ENCODE data around the gene RAMP1.

The RAMP1 gene

GRCh38 chr2:237877576-237878307, 18.3 kb downstream of the RAMP1 start:
- DNase-seq, result no peak

DNA sequence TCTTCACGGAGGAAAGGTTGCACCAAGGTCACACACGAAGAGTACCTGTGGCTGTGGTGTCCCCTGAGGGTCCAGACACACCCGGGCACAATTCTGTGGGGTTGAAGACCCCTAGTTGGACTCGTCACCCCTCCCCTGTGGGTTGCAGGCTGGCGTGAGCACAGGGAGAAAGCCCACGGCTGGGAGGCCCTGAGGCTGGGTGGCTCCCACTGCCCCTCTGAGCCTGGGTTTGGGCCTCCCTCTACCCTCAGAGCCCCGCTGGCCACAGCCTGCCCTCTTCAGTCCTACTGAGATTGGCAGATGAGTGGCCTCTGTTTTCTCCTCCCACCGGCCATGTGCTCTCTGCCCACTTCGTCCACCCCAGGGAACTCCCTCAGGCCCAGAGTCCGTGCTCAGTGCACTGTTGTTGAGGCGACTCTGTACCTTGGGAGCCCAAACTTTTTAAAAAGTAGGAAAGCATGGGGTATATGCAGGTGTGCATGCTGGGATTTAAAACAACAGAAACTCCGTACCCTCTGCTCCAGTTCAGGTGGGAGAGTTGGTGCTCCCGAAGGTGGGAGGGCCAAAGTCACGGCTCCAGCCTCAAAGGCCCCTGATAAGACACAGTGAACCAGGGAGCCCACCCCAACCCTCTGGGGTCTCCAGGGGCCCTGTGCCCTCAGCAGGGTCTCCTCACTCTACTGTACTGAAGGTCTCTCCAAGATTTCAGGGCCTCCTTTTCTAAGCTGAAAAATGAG, 19.1 kb downstream of the RAMP1 start:
- DNase-seq, result no peak

DNA sequence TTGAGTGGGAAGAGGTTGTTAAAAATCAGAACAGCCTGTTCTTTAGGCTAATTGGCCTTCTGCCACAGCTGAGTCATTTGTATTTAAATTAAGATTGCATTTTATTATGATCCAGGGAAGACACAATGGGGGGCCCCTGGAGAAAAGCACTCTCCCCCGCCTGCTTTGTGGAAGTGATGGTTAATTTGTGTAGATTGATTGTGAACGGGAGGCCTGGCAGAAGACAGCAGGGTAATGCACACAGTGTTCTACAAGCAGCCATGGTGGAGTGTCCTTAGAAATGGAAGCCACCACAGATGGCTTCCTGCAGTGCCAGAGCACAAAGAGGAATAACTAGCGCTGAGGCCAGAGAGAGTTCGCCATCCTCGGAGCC, 19.6 kb downstream of the RAMP1 start:
- DNase-seq, result no peak

- DNase-seq, result no peak
These were observed 20.7 kb downstream of the RAMP1 start for GRCh38 chr2:237879991-237880560.

GRCh38 chr2:237882510-237883481, 23.4 kb downstream of the RAMP1 start:
- no peak for DNase-seq

DNA sequence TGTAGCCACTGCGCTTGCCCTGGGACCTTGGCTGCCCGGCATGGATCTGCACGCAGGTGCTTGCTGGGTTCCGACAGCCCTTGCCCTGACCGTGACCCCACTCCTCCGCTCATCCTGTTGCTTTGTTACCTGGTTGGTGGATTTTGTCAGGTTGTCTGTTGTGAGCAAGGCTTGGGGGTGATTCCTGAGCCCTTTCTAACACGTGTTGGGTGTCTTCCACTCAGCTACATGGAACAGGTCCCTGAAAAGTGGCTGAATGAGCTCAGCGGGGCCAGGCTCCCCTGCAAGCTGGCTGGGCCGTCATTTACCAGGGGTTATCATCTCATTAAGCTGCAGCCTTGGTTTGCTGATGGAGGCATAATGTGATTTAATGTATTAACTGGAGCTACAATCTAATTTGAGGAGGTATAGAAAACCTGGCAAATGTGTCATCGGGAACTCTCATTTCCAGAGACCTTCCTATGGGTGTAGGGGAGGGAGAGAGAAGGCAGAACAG, 24.6 kb downstream of the RAMP1 start:
- no peak for DNase-seq

DNA sequence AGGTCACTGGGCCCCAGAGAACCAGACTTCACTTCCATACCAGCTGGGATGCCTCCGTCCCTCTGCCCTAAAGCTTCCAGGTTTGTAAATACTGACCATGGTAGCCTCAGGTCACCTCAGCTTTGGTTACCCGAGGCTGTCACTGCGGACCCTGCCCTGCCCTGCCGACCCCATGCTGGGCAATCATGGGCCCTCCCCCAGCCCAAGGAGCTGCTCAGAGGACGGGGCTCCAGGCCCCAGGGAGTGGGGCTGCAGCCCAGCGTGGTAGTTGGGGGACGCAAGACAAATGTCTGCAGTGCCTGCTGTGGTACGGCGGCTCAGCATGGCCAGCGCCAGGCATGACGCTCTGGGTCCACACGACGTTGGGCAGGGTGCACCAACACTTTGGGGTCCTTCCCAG, 25.3 kb downstream of the RAMP1 start:
- no peak for DNase-seq

GRCh38 chr2:237885111-237885930, 25.9 kb downstream of the RAMP1 start:
- DNase-seq, result no peak

DNA sequence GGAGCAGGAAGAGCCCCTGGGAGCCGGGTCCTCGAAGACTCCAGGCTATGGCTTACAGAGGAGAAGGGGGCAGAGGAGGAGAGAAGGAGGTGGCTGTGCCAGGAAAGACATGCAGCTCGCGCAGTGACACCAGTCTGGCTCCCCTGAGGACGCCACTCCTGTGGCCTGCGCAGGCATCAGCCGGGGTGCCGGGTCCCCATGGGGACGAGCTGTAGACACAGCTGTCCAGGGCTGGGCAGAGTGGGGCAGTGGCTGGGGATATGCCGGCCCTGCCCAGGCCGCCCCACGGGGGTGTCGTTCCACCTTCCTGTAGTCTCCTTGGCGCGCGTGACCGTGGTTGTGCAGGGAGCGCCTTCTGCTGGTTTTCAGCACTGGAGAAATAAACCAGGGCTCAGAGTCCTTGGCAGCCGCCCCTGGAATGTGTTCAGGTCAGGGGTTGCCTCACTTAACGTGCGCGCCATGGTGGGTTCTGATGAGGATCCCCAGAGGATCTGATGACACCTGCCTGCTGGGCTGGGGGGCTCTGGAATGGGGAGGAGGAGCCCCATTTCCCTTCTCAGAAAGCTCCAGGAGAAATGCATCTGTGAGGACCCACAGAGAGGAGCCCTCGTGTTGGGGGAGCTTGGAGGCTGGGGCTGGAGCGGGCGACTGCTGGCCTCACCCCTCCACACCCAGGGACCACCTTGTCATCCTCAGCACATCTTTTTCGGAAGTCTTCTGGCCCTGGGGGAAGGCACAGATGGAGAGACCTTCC, 26.7 kb downstream of the RAMP1 start:
- no peak for DNase-seq

- no peak for DNase-seq
These were observed 27.5 kb downstream of the RAMP1 start for GRCh38 chr2:237886685-237887481.

DNA sequence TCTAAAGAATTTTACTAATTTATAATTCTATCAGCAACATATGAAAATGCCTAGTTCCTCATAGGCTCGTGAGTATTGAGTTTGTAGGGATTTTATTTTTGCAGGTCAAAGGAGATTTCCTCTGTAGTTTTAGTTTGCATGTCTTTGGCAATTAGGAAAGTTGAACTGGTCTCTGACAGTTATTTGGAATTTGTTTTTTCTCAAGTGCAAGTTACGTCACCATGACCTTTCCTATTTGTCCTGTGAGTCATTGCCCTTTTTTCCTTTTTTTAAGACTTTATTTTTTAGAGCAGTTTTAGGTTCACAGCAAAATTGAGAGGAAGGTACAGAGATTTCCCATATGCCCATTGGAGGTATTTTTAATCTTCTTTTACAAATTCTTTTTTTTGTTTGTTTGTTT, 29.0 kb downstream of the RAMP1 start:
- DNase-seq, result no peak

DNA sequence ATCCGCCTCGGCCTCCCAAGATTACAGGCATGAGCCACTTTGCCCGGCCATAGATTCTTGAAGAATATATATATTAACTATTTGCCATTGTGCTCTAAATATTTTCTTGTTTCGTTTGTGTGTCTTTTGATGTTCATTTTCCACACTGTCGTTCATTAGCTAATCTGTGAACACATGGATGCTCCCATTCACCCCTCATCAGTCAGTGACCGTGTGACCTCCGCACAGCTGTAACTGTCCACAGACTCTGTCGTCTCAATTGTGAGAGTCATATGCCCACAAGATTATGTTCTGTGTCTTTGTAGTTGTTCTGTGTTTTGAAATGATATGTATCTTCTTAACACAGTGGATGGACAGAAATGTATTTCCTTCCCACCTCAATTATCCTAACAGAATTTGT, 29.6 kb downstream of the RAMP1 start:
- no peak for DNase-seq

GRCh38 chr2:237889811-237890210, 30.4 kb downstream of the RAMP1 start:
- DNase-seq, result no peak

DNA sequence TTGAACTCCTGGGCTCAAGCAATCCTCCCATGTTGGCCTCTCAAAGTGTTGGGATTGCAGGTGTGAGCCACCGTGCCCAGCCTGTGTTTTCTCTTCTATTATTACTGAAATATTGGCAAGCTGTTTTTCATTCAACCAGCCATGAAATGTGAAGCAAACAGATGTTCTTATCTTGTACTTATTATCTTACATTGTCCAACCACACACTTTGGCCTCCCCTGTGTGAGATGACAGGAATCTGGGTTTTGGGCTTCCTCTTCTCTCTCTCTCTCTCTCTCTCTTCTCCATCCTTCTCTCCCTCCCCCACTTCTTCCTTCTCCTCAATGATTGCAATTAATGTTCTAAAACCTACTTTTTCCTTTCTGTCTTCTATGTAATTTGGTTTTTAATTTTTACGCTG, 33.1 kb downstream of the RAMP1 start:
- DNase-seq, result no peak

GRCh38 chr2:237892984-237893595, 33.7 kb downstream of the RAMP1 start:
- no peak for DNase-seq

DNA sequence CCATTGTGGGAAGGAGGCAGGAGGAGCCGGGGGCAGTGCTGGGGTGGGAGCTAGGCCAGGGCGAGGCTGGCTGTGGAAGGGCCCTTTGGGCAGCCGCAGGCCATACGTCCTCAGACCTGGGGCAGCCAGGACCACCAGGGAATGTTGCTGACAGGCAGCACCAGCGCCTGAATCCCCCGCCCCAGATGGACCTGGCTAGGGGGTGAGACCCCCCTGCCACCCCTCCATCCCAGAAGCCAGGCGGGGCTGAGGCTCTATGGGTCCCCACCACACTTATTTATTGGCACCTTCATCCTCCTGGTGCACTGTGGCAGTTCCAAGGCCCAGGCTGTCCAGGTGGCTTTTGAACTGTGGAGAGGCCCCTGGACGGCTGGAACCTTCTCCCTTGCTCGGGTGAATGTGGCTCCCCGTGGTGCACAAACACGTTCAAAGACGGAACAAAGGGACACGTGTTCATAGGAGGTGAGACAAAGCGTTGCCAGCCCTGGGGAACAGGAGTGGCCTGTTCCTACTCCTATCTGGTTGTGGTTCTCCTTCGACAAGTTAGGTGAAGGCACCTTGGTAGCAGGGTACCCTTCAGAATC, 35.1 kb downstream of the RAMP1 start:
- DNase-seq, result no peak

DNA sequence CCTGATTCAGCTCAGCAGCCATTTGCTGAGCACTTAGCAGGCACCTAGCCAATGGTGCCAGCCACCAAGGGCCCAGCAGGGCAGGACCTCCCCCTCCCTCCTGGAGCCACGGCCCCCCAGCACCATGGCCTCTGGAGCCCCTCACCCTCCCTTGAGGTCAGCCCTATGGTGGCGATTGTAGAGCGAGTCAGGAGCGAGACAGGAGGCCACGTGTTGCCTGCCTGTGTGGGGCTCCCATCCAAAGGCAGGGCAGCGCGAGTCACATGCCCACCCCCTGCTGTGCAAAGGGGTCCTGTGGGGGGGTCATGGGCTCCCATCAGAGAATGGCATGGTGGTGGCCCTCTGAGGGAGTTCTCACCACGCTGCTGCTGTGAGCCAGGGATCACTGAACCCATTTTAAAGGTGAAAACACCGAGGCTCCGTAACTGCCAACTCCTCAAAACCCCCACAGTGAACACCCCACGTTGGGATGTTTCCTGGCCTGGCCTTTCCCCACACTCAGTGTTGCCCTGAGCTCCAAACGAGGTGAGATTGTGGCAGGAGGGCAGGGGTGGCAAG, 35.6 kb downstream of the RAMP1 start:
- no peak for DNase-seq

DNA sequence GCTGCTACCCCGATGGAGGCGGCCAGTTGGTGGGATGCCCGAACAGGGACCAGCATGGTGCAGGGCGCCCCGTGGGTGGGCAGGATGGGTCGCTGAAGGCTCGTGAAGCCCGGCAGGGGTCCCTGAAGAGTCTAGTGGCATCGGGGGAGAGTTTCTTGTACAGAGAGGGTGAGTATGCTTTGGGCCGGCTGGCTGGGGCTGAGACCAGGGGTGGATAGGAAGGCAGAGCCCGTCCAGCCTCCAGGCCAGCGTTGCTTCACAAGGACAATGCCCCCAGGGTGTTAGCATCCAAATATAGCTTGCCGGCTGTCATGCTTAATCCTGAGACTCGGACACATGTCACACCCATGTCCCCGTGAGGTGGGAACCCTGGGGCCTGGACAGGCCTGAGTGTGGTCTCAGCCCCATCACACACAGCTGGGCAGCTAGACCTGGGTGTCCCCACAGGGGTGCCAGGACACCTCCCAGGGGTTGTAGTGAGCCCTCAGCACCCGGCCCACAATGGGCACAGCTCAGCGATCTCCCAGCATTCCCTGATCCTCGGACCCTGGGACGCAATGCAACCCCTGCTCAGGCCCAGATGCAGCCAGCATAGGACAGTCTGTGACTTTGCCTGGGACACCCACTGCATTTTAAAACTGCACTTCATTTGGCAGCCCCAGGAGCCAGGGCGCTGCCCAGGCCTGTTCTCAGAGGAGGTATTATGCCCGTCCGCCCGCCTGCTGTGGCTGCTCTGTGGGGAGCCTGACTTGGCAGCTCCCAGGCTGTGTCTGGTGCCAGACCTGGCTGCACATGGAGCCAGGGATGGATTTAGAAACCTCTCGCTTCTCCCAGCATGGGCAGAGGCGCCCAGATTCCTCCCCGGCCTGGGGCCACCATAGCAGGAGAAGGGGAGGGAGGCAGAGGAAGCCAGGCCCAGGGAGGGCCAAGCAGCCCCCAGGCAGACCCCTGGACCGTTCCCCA, 36.4 kb downstream of the RAMP1 start:
- DNase-seq, result no peak
